ENCODE results near the gene TGFBI. TPM values are rescaled to one million over a fixed set of nuclear protein-coding genes. Genes with fewer than 3 reads are reported as not detected.

TGFBI gene
- total and polyA plus RNA-seq, 12 donors, result 26.8 to 200 (median 104) TPM

DNA sequence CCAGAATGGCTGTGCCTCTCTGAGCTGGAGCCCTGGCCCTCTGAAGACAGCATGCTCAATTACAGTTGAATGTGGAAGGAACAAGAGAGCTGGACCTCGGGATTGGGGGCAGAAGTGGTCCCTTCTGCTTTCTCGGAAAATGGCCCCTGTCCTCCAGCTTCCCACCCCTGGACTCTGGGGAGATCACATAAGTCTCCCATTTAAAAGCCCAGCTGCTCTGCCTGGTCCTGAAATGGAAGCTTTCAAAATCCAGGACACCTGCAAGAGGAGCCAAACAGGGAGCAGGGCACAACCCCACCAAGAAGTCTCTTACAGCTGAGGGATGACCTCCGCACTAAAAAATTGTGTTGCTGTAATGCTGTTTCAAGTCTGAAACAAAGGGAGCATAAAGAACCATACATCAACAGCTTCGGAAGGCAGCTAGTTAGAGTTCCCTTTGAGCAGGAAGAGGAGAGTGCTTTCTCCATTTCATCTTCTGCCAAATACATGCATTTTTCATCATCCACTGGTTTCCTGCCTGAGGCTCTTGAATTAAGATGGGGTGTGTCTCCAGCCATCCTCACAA, 48.2 kb downstream of the TGFBI start:
- H3K27ac ChIP-seq, result no peak overlapping the region
- no peaks in the 10 kb centered on the region for H3K4me1 ChIP-seq (replicated peaks in 1 of 2)
- H3K9me3 ChIP-seq (replicated peaks in 1 of 3), result no peaks in the 10 kb centered on the region
- no peaks in the 10 kb centered on the region for H3K36me3 ChIP-seq (replicated peaks in 1 of 2)
- TF ChIP-seq POLR2A (IDR thresholded peaks at IDR 0.05), result no peak
- TF ChIP-seq, protein P1, sequence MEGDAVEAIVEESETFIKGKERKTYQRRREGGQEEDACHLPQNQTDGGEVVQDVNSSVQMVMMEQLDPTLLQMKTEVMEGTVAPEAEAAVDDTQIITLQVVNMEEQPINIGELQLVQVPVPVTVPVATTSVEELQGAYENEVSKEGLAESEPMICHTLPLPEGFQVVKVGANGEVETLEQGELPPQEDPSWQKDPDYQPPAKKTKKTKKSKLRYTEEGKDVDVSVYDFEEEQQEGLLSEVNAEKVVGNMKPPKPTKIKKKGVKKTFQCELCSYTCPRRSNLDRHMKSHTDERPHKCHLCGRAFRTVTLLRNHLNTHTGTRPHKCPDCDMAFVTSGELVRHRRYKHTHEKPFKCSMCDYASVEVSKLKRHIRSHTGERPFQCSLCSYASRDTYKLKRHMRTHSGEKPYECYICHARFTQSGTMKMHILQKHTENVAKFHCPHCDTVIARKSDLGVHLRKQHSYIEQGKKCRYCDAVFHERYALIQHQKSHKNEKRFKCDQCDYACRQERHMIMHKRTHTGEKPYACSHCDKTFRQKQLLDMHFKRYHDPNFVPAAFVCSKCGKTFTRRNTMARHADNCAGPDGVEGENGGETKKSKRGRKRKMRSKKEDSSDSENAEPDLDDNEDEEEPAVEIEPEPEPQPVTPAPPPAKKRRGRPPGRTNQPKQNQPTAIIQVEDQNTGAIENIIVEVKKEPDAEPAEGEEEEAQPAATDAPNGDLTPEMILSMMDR (IDR thresholded peaks at IDR 0.05), result no peak
- WGBS, 4 donors, result 74 to 92% (median 83%) methylated on average over 4 of the region's 4 CpGs
- no peak for DNase-seq
- no peaks in the 10 kb centered on the region for H3K27me3 ChIP-seq
- intact Hi-C loops (cut with DNase I), result no loop called here
- no peak overlapping the region for H3K4me3 ChIP-seq

DNA sequence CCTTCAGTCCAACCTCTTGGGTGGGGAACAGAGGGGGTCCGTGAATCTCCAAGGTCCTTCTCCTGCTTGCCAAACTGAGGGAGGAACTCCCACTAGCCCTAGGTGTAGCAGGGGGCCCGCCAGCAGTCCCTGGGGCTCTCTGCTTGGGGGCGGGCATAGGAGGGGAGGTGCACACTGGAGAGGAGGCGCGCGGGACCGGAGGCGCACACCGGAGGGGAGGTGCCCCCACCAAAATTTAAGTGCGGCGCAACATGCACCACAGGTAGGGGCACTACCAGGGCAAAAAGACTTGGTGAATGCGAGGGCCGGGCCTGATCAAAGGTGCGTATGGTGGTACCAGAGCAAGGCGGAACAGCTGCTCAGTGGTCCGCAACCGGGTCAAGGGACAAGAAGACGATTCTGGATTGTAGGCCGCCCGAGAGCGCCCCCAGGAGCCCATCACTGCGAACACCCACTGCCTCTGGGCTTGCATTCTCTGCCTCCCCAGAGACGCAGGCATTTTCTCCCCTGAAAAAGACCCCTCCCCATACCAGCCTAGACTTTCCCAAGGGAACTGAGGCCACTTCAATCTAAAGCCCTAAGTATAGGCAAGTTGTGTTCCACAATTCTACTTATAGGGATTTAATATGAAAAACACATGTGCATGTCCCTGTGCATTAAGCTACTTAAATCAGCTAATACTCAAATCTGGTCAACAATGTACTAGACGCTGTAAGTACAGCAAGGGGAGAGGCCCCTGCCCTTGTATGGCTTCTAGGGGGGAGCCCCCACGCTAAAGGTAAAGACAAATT, 50.6 kb downstream of the TGFBI start:
- no peaks in the 10 kb centered on the region for H3K9me3 ChIP-seq (replicated peaks in 1 of 3)
- no peak for DNase-seq
- TF ChIP-seq POLR2A (IDR thresholded peaks at IDR 0.05), result no peak
- TF ChIP-seq, protein P1 (IDR thresholded peaks at IDR 0.05), result no peak
- WGBS, 4 donors, result 48 to 64% (median 55%) methylated on average over 22 to 25 of the region's 25 CpGs
- H3K27ac ChIP-seq, result no peak overlapping the region
- H3K27me3 ChIP-seq, result no peaks in the 10 kb centered on the region
- H3K36me3 ChIP-seq (replicated peaks in 1 of 2), result no peaks in the 10 kb centered on the region
- H3K4me3 ChIP-seq, result peak overlapping the region in 1 of 4 donors; percentile 49
- H3K4me1 ChIP-seq (replicated peaks in 1 of 2), result no peaks in the 10 kb centered on the region
- intact Hi-C loops (cut with DNase I), result no loop called here

DNA sequence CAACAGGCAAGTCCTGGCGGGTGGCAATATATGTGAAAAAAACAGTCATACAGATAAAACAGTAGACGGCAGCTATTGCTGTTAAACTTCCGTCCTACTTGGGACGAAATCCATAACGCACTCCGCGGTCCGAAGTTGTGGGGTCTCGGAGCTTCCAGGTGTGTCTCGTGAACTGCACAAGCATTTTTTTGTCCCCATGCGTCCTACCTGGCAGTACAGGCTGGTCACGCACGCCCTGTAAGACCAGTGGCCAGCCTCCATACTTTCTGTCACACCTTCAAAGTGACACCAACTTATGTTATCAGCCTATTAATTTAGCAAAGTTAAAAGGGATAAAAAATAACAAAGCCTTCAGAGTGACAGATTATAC, 51.3 kb downstream of the TGFBI start:
- intact Hi-C loops (cut with DNase I), result loop anchor here (5.0 to 10.0 kb wide), 2 partner anchors 135 to 193 kb away; no protein-coding TSS in a partner anchor
- 13 to 71% (median 61%) methylated on average over 13 of the region's 13 CpGs for WGBS, 4 donors
- H3K4me3 ChIP-seq, result peak overlapping the region in 2 of 4 donors; percentile 13 to 49
- peak in 1 of 7 donors; percentile 50 for DNase-seq
- no peaks in the 10 kb centered on the region for H3K4me1 ChIP-seq (replicated peaks in 1 of 2)
- no peaks in the 10 kb centered on the region for H3K27me3 ChIP-seq
- no peaks in the 10 kb centered on the region for H3K9me3 ChIP-seq (replicated peaks in 1 of 3)
- H3K36me3 ChIP-seq (replicated peaks in 1 of 2), result no peaks in the 10 kb centered on the region
- TF ChIP-seq POLR2A (IDR thresholded peaks at IDR 0.05), result no peak
- TF ChIP-seq, protein P1 (IDR thresholded peaks at IDR 0.05), result no peak
- H3K27ac ChIP-seq, result peak overlapping the region in 1 of 5 donors; percentile 84

DNA sequence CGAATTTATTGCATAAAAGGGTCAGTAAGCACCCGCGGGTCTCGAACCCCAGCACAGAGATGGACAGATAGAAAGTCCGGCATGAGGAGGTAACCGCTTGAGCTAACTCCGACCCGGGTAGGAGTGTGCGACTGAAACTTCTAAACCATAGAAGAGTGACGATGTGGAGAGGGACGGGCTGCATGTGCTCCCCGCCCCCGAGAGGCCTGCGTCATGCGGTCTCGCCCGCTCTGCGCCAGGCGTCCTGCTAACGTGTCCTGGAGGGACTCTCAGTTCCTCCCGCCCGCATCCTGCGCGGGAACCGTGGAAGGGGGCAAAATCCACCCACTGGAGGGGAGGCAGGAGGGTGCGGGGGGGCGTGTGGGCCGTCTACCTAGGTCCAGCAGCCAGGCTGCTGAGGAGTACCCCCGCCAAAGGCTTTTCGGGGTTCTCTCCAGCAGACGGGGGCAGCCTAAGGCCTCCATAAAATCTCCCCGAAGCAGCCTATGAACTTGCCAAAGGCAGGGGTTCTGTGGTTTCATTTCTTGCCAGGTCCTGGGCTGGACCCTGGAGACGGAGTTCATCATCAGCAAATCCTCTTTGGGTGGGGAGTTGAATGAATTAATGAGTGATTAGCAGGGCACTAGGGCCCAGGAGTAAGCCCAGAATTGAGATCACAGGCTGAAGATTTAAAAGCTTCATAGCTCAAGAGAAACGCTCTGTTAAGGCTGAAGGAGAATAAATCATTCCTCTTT, 51.9 kb downstream of the TGFBI start:
- peak overlapping the region in 3 of 5 donors; percentile 16 to 84 (median 71) for H3K27ac ChIP-seq
- no peaks in the 10 kb centered on the region for H3K9me3 ChIP-seq (replicated peaks in 1 of 3)
- DNase-seq, result peak; percentile 86 to 94 (median 90)
- intact Hi-C loops (cut with DNase I), result loop anchor here (5.0 to 10.0 kb wide), 2 partner anchors 136 to 193 kb away; no protein-coding TSS in a partner anchor
- 3 to 56% (median 45%) methylated on average over 19 to 34 of the region's 34 CpGs for WGBS, 4 donors
- H3K36me3 ChIP-seq (replicated peaks in 1 of 2), result no peaks in the 10 kb centered on the region
- TF ChIP-seq, protein P1 (IDR thresholded peaks at IDR 0.05), result no peak
- peak; percentile 17 to 53 for TF ChIP-seq POLR2A (IDR thresholded peaks at IDR 0.05)
- H3K27me3 ChIP-seq, result no peaks in the 10 kb centered on the region
- H3K4me1 ChIP-seq (replicated peaks in 1 of 2), result no peaks in the 10 kb centered on the region
- H3K4me3 ChIP-seq, result peak overlapping the region in 1 of 4 donors; percentile 49

All from adrenal gland (tissue), 12 donors.